ENCODE data around the gene ESYT2.

Gene ESYT2

GRCh38 chr7:158828133-158829020, 932 bp downstream of the ESYT2 start:
- Mint-ChIP-seq H3K4me1 (ENCODE audit: low read depth) (peaks cover 23% of the 10 kb centered on the region), H3K27me3 (no peaks in the 10 kb centered on the region), H3K9me3 (no peaks in the 10 kb centered on the region), H3K4me3 (peak overlapping the region; percentile 83), H3K36me3 (ENCODE audit: low read depth) (peaks cover 6% of the 10 kb centered on the region), H3K27ac (peak overlapping the region; percentile 98)
- intact Hi-C loops (cut with micrococcal nuclease), result loop anchor here (1.0 to 2.0 kb wide), 3 partner anchors 10 to 124 kb away; partner anchors contain the start of gene NCAPG2

GRCh38 chr7:158827411-158828132, 1.7 kb downstream of the ESYT2 start:
- H3K9me3 Mint-ChIP-seq, result no peaks in the 10 kb centered on the region
- intact Hi-C loops (cut with micrococcal nuclease), result loop anchor here (2.0 kb wide), 1 partner anchor 37 kb away; no protein-coding TSS in a partner anchor
- H3K27ac Mint-ChIP-seq, result peak overlapping the region; percentile 98
- peaks cover 23% of the 10 kb centered on the region for H3K4me1 Mint-ChIP-seq (ENCODE audit: low read depth)
- H3K27me3 Mint-ChIP-seq, result no peaks in the 10 kb centered on the region
- H3K4me3 Mint-ChIP-seq, result peak overlapping the region; percentile 83
- peaks cover 6% of the 10 kb centered on the region for H3K36me3 Mint-ChIP-seq (ENCODE audit: low read depth)

GRCh38 chr7:158825628-158826289, 3.5 kb downstream of the ESYT2 start:
- Mint-ChIP-seq H3K27ac (no peak overlapping the region), H3K27me3 (no peaks in the 10 kb centered on the region), H3K36me3 (ENCODE audit: low read depth) (peaks cover 6% of the 10 kb centered on the region), H3K4me1 (ENCODE audit: low read depth) (peaks cover 25% of the 10 kb centered on the region), H3K9me3 (no peaks in the 10 kb centered on the region), H3K4me3 (no peak overlapping the region)
- intact Hi-C loops (cut with micrococcal nuclease), result no loop called here

GRCh38 chr7:158824028-158824427, 5.3 kb downstream of the ESYT2 start:
- no peaks in the 10 kb centered on the region for H3K9me3 Mint-ChIP-seq
- no peaks in the 10 kb centered on the region for H3K27me3 Mint-ChIP-seq
- intact Hi-C loops (cut with micrococcal nuclease), result no loop called here
- H3K4me3 Mint-ChIP-seq, result no peak overlapping the region
- no peak overlapping the region for H3K27ac Mint-ChIP-seq
- peaks cover 32% of the 10 kb centered on the region for H3K4me1 Mint-ChIP-seq (ENCODE audit: low read depth)
- H3K36me3 Mint-ChIP-seq (ENCODE audit: low read depth), result no peaks in the 10 kb centered on the region

GRCh38 chr7:158821171-158822031, 7.9 kb downstream of the ESYT2 start:
- H3K27me3 Mint-ChIP-seq, result no peaks in the 10 kb centered on the region
- H3K27ac Mint-ChIP-seq, result peak overlapping the region; percentile 80
- peaks cover 37% of the 10 kb centered on the region for H3K4me1 Mint-ChIP-seq (ENCODE audit: low read depth)
- intact Hi-C loops (cut with micrococcal nuclease), result no loop called here
- no peaks in the 10 kb centered on the region for H3K9me3 Mint-ChIP-seq
- no peak overlapping the region for H3K4me3 Mint-ChIP-seq
- H3K36me3 Mint-ChIP-seq (ENCODE audit: low read depth), result no peaks in the 10 kb centered on the region

- Mint-ChIP-seq H3K9me3 (no peaks in the 10 kb centered on the region), H3K27me3 (no peaks in the 10 kb centered on the region), H3K4me3 (no peak overlapping the region), H3K4me1 (ENCODE audit: low read depth) (peaks cover 44% of the 10 kb centered on the region), H3K27ac (peak overlapping the region; percentile 80), H3K36me3 (ENCODE audit: low read depth) (no peaks in the 10 kb centered on the region)
- intact Hi-C loops (cut with micrococcal nuclease), result no loop called here
These were observed 8.7 kb downstream of the ESYT2 start for GRCh38 chr7:158820656-158821055.

- Mint-ChIP-seq H3K4me1 (ENCODE audit: low read depth) (peaks cover 53% of the 10 kb centered on the region), H3K27me3 (no peaks in the 10 kb centered on the region), H3K4me3 (no peak overlapping the region), H3K36me3 (ENCODE audit: low read depth) (no peaks in the 10 kb centered on the region), H3K27ac (peak overlapping the region; percentile 95), H3K9me3 (no peaks in the 10 kb centered on the region)
- intact Hi-C loops (cut with micrococcal nuclease), result no loop called here
These were observed 9.6 kb downstream of the ESYT2 start for GRCh38 chr7:158819571-158820203.

GRCh38 chr7:158818325-158819213, 10.7 kb downstream of the ESYT2 start:
- Mint-ChIP-seq H3K4me1 (ENCODE audit: low read depth) (peaks cover 57% of the 10 kb centered on the region), H3K27ac (peak overlapping the region; percentile 95), H3K9me3 (no peaks in the 10 kb centered on the region), H3K27me3 (no peaks in the 10 kb centered on the region), H3K36me3 (ENCODE audit: low read depth) (no peaks in the 10 kb centered on the region), H3K4me3 (peak overlapping the region; percentile 74)
- intact Hi-C loops (cut with micrococcal nuclease), result loop anchor here (1.0 kb wide), 1 partner anchor 11 kb away; the partner anchor contains the start of gene ESYT2

GRCh38 chr7:158816995-158817394, 12.3 kb downstream of the ESYT2 start:
- peak overlapping the region; percentile 95 for H3K27ac Mint-ChIP-seq
- intact Hi-C loops (cut with micrococcal nuclease), result no loop called here
- H3K9me3 Mint-ChIP-seq, result no peaks in the 10 kb centered on the region
- no peaks in the 10 kb centered on the region for H3K27me3 Mint-ChIP-seq
- no peak overlapping the region for H3K4me3 Mint-ChIP-seq
- H3K4me1 Mint-ChIP-seq (ENCODE audit: low read depth), result peaks cover 70% of the 10 kb centered on the region
- H3K36me3 Mint-ChIP-seq (ENCODE audit: low read depth), result no peaks in the 10 kb centered on the region

- no peaks in the 10 kb centered on the region for H3K27me3 Mint-ChIP-seq
- H3K4me3 Mint-ChIP-seq, result no peak overlapping the region
- H3K4me1 Mint-ChIP-seq (ENCODE audit: low read depth), result peaks cover 70% of the 10 kb centered on the region
- no peaks in the 10 kb centered on the region for H3K9me3 Mint-ChIP-seq
- intact Hi-C loops (cut with micrococcal nuclease), result no loop called here
- no peaks in the 10 kb centered on the region for H3K36me3 Mint-ChIP-seq (ENCODE audit: low read depth)
- peak overlapping the region; percentile 49 for H3K27ac Mint-ChIP-seq
These were observed 13.0 kb downstream of the ESYT2 start for GRCh38 chr7:158816271-158816670.

- intact Hi-C loops (cut with micrococcal nuclease), result no loop called here
- H3K4me1 Mint-ChIP-seq (ENCODE audit: low read depth), result peaks cover 69% of the 10 kb centered on the region
- H3K36me3 Mint-ChIP-seq (ENCODE audit: low read depth), result peaks cover 1% of the 10 kb centered on the region
- no peaks in the 10 kb centered on the region for H3K9me3 Mint-ChIP-seq
- no peaks in the 10 kb centered on the region for H3K27me3 Mint-ChIP-seq
- H3K27ac Mint-ChIP-seq, result peak overlapping the region; percentile 49
- no peak overlapping the region for H3K4me3 Mint-ChIP-seq
These were observed 13.5 kb downstream of the ESYT2 start for GRCh38 chr7:158815800-158816128.

GRCh38 chr7:158815083-158815799, 14.1 kb downstream of the ESYT2 start:
- Mint-ChIP-seq H3K9me3 (no peaks in the 10 kb centered on the region), H3K4me1 (ENCODE audit: low read depth) (peaks cover 74% of the 10 kb centered on the region), H3K36me3 (ENCODE audit: low read depth) (peaks cover 6% of the 10 kb centered on the region), H3K4me3 (no peak overlapping the region), H3K27me3 (no peaks in the 10 kb centered on the region), H3K27ac (no peak overlapping the region)
- intact Hi-C loops (cut with micrococcal nuclease), result no loop called here
